Calu3 (cell line): ENCODE data around the gene PARG. TPM values are rescaled to one million over a fixed set of nuclear protein-coding genes. Genes with fewer than 3 reads are reported as not detected.

Experiments used
- BruUV-seq: library from RNA; stranded (reverse); fragments of 400-500 nt; replicated peaks from 2 replicates; lab custom pipeline; 2021; lab: Mats Ljungman, UMichigan
- CTCF ChIA-PET: fragments of 300-600 bp; sonication (Branson Sonifier 250); formaldehyde crosslinking; loops from one replicate; lab custom pipeline; 2022; ENCODE audit warnings: antibody characterized with exemption; lab: Charles Lee
- DNase-seq: peaks from one replicate; pipeline ENCODE4 v3.0.0; 2022
- H3K27ac Mint-ChIP-seq: one replicate; pipeline ENCODE4 v1.8.0; 2022; ENCODE audit warnings: mixed read lengths; ENCODE audit not compliant: unreplicated experiment
- H3K27me3 Mint-ChIP-seq: one replicate; pipeline ENCODE4 v1.8.0; 2022; ENCODE audit warnings: mixed read lengths; ENCODE audit not compliant: unreplicated experiment
- H3K36me3 Mint-ChIP-seq: one replicate; pipeline ENCODE4 v1.8.0; 2022; ENCODE audit warnings: mild to moderate bottlenecking, moderate library complexity, mixed read lengths; ENCODE audit not compliant: insufficient read depth, unreplicated experiment
- H3K4me1 Mint-ChIP-seq: one replicate; pipeline ENCODE4 v1.8.0; 2022; ENCODE audit warnings: mild to moderate bottlenecking, low read depth, mixed read lengths; ENCODE audit not compliant: unreplicated experiment
- H3K4me3 Mint-ChIP-seq: one replicate; pipeline ENCODE4 v1.8.0; 2022; ENCODE audit warnings: mild to moderate bottlenecking, low read depth, moderate library complexity, mixed read lengths; ENCODE audit not compliant: unreplicated experiment
- H3K9me3 Mint-ChIP-seq: one replicate; pipeline ENCODE4 v1.8.0; 2022; ENCODE audit warnings: low read depth, mixed read lengths; ENCODE audit not compliant: unreplicated experiment
- CTCF ChIP-seq: fragments of 200-600 bp; IDR thresholded peaks from one replicate; pipeline ENCODE4 v1.8.0; 2022; ENCODE audit warnings: antibody characterized with exemption; ENCODE audit not compliant: unreplicated experiment
- intact Hi-C: fragments of 100-400 bp; cut with micrococcal nuclease; formaldehyde crosslinking; loops from one replicate; pipeline ENCODE4 v1.10.0; 2022; ENCODE audit not compliant: unreplicated experiment
- total RNA-seq: library from RNA; stranded (reverse); gene quantifications from 2 replicates; pipeline ENCODE4 v1.2.3, GENCODE V29; 2022

Gene PARG
- total RNA-seq, 1 experiment from 2014 or later: 41.1 TPM

- Mint-ChIP-seq H3K27ac (no peak overlapping the region), H3K9me3 (peaks cover 3% of the 10 kb centered on the region), H3K27me3 (peaks cover 62% of the 10 kb centered on the region), H3K4me3 (no peak overlapping the region), H3K4me1 (no peaks in the 10 kb centered on the region), H3K36me3 (no peaks in the 10 kb centered on the region)
- CTCF ChIA-PET: no interaction called here
- BruUV-seq: no TSS peak
- no peak for DNase-seq
- intact Hi-C loops: loop anchor here (10.0 kb wide), 1 partner anchor 174 kb away; no protein-coding TSS in a partner anchor
- TF ChIP-seq CTCF: no peak
Observed at GRCh38 chr10:49768329-49768728, 173.5 kb downstream of the PARG start.

Other genes with a start within 250 kb of the PARG start
- gene OGDHL, start 179.7 kb downstream of the PARG start, total RNA-seq: 0.24 and 1.0 TPM in 2 replicates
- 18.8 and 21.4 TPM in 2 replicates for gene TIMM23B, start within 50 bp of the PARG start, total RNA-seq
- gene AGAP6, start 46.4 kb upstream of the PARG start, total RNA-seq: 14.5 and 19.2 TPM in 2 replicates
- gene WASHC2A, start 125.9 kb upstream of the PARG start, total RNA-seq: 24.5 and 32.8 TPM in 2 replicates